Gastroesophageal sphincter (tissue), 4 donors: ENCODE results near the gene SF1. TPM values are rescaled to one million over a fixed set of nuclear protein-coding genes. Genes with fewer than 3 reads are reported as not detected.
A peak's percentile ranks its signal among the peaks of the same experiment; 100 is the strongest.

ENCODE experiments used
- ATAC-seq: fragments of 150-250 bp; one replicate; pipeline ENCODE4 v1.9.1; 2016; ENCODE audit warnings: mild to moderate bottlenecking, moderate library complexity
- H3K27ac ChIP-seq, 4 donors: fragments of 200-600 bp; sonication (generic) in 3 of 4; 1 replicate in 3 of 4; 2 replicates in 1 of 4; pipeline ENCODE4 v1.5.1; 2016 to 2019
- H3K27me3 ChIP-seq: fragments of 200-600 bp; sonication (generic); one replicate; pipeline ENCODE4 v1.5.1; 2019
- H3K36me3 ChIP-seq, 2 donors: fragments of 200-600 bp; sonication (generic); one replicate each; pipeline ENCODE4 v1.5.1; 2019; ENCODE audit warnings: control low read depth in 1 of 2
- H3K4me1 ChIP-seq, 3 donors: fragments of 200-600 bp; sonication (generic); 1 replicate in 2 of 3; 2 replicates in 1 of 3; pipeline ENCODE4 v1.5.1; 2016 to 2019; ENCODE audit warnings: control low read depth in 2 of 3
- H3K4me3 ChIP-seq, 2 donors: fragments of 200-600 bp; sonication (generic); one replicate each; pipeline ENCODE4 v1.5.1; 2019; ENCODE audit warnings: mild to moderate bottlenecking in 1 of 2, moderate library complexity in 1 of 2
- H3K9me3 ChIP-seq, 3 donors: fragments of 200-600 bp; sonication (generic); one replicate each; pipeline ENCODE4 v1.5.1; 2017 to 2019; ENCODE audit warnings: control low read depth in 2 of 3
- CTCF ChIP-seq, 4 experiments: fragments of 200-600 bp in 2 of 4; fragments of 450-650 bp in 2 of 4; sonication (generic) in 1 of 4; IDR thresholded peaks; one replicate each; pipeline ENCODE4 v1.5.1; 2017 to 2019; ENCODE audit warnings: antibody characterized with exemption in 4 of 4, mild to moderate bottlenecking in 2 of 4, moderate library complexity in 2 of 4
- EP300 ChIP-seq: sonication (generic); formaldehyde crosslinking; IDR thresholded peaks from one replicate; pipeline ENCODE4 v1.6.1; 2017; ENCODE audit warnings: antibody characterized with exemption, mild to moderate bottlenecking
- POLR2A ChIP-seq, 2 donors: fragments of 450-650 bp; IDR thresholded peaks; one replicate each; pipeline ENCODE4 v1.6.1; 2017; ENCODE audit warnings: antibody characterized with exemption in 2 of 2, mild to moderate bottlenecking in 2 of 2, moderate library complexity in 1 of 2
- POLR2AphosphoS5 ChIP-seq: sonication (generic); formaldehyde crosslinking; IDR thresholded peaks from one replicate; pipeline ENCODE4 v1.6.1; 2017; ENCODE audit warnings: antibody characterized with exemption
- WGBS, 2 donors: methylation state at CpG; one replicate each; pipeline ENCODE4 v1.1.5; 2018; ENCODE audit warnings: low coverage in 1 of 2; 5-methylcytosine and 5-hydroxymethylcytosine counted together
- total RNA-seq, 4 donors: library from RNA; depleted of rRNA; stranded (reverse); fragments of >200 nt; gene quantifications; one replicate each; pipeline ENCODE4 v1.1.0, GENCODE V29; 2016

SF1 gene
- total RNA-seq, 4 donors from 2014 or later: 187 to 314 (median 253) TPM

- peaks cover 7 to 70% of the 10 kb centered on the region in 2 donors for H3K36me3 ChIP-seq
- no peak for ATAC-seq
- no peaks in the 10 kb centered on the region for H3K9me3 ChIP-seq
- peaks cover 7 to 100% (median 55%) of the 10 kb centered on the region in 3 donors for H3K4me1 ChIP-seq
- H3K27ac ChIP-seq: peak overlapping the region; percentile 16 to 86 (median 85)
- no peak overlapping the region for H3K4me3 ChIP-seq
- no peak for TF ChIP-seq POLR2AphosphoS5
- TF ChIP-seq EP300: no peak
- no peak for TF ChIP-seq CTCF (IDR thresholded peaks at IDR 0.05)
- no peak for TF ChIP-seq POLR2A (IDR thresholded peaks at IDR 0.05)
- 43% methylated on average over 3 of the region's 6 CpGs; no CpG with 5 or more reads in 1 of the 2 donors for WGBS, 2 donors
- no peaks in the 10 kb centered on the region for H3K27me3 ChIP-seq
Observed at GRCh38 chr11:64763526-64764039, 14.8 kb downstream of the SF1 start.

- peaks cover 4 to 63% of the 10 kb centered on the region in 2 donors for H3K36me3 ChIP-seq
- TF ChIP-seq EP300 (no peak), POLR2AphosphoS5 (peak; percentile 36)
- H3K4me3 ChIP-seq: no peak overlapping the region
- H3K9me3 ChIP-seq: no peaks in the 10 kb centered on the region
- no peak for ATAC-seq
- no peaks in the 10 kb centered on the region for H3K27me3 ChIP-seq
- peaks cover 7 to 100% (median 60%) of the 10 kb centered on the region in 3 donors for H3K4me1 ChIP-seq
- WGBS, 2 donors: 24 to 43% methylated on average over 6 to 7 of the region's 13 CpGs
- H3K27ac ChIP-seq: peak overlapping the region; percentile 16 to 86 (median 85)
Observed at GRCh38 chr11:64762674-64763525, 15.4 kb downstream of the SF1 start.

GRCh38 chr11:64762277-64762673, 16.1 kb downstream of the SF1 start:
- no peaks in the 10 kb centered on the region for H3K9me3 ChIP-seq
- H3K27ac ChIP-seq: peak overlapping the region in 3 of 4 donors; percentile 84 to 86 (median 86)
- ATAC-seq: no peak
- TF ChIP-seq CTCF (IDR thresholded peaks at IDR 0.05) (no peak), EP300 (no peak), POLR2AphosphoS5 (peak; percentile 12), POLR2A (IDR thresholded peaks at IDR 0.05) (no peak)
- peaks cover 7 to 96% (median 56%) of the 10 kb centered on the region in 3 donors for H3K4me1 ChIP-seq
- no peak overlapping the region for H3K4me3 ChIP-seq
- peaks cover 3 to 57% of the 10 kb centered on the region in 2 donors for H3K36me3 ChIP-seq
- no peaks in the 10 kb centered on the region for H3K27me3 ChIP-seq
- WGBS, 2 donors: 54 to 67% methylated on average over 2 to 4 of the region's 5 CpGs

- Histone ChIP-seq H3K9me3 (no peaks in the 10 kb centered on the region), H3K4me1 (peaks cover 7 to 82% (median 56%) of the 10 kb centered on the region in 3 donors), H3K27ac (peak overlapping the region in 3 of 4 donors; percentile 86), H3K4me3 (no peak overlapping the region), H3K27me3 (no peaks in the 10 kb centered on the region), H3K36me3 (peaks cover 0 to 43% of the 10 kb centered on the region in 2 donors)
- ATAC-seq: no peak
- TF ChIP-seq POLR2AphosphoS5: no peak
- TF ChIP-seq POLR2A (IDR thresholded peaks at IDR 0.05): no peak
- TF ChIP-seq CTCF (IDR thresholded peaks at IDR 0.05): no peak
- 36% methylated on average over 7 of the region's 7 CpGs; no CpG with 5 or more reads in 1 of the 2 donors for WGBS, 2 donors
Observed at GRCh38 chr11:64760759-64761420, 17.5 kb downstream of the SF1 start.
